Endothelial cell of umbilical vein (primary cell): Measurements from ENCODE around the gene EDN2. TPM values are rescaled to one million over a fixed set of nuclear protein-coding genes. Genes with fewer than 3 reads are reported as not detected.

ENCODE experiments used
- BruUV-seq: library from RNA; stranded (reverse); fragments of 400-500 nt; replicated peaks from 2 replicates; lab custom pipeline; 2021; lab: Mats Ljungman, UMichigan
- CTCF ChIA-PET: fragments of 300-600, 350-600 bp; sonication (Branson Sonifier 250); formaldehyde crosslinking; loops from one replicate; lab custom pipeline; 2021; ENCODE audit warnings: antibody characterized with exemption, inconsistent platforms; lab: Charles Lee
- POLR2A ChIA-PET: fragments of 300-600, 350-600 bp; sonication (Branson Sonifier 250); formaldehyde crosslinking; loops from one replicate; lab custom pipeline; 2021; ENCODE audit warnings: antibody characterized with exemption, inconsistent platforms; lab: Charles Lee
- DNase-seq: peaks from one replicate; pipeline ENCODE4 v3.0.0-alpha.2; 2011; ENCODE audit warnings: low read depth, low spot score
- FAIRE-seq: peaks from 2 replicates; lab custom pipeline; 2011; peaks lifted over from hg19 to GRCh38; lab: Jason Lieb, UNC
- H2AFZ ChIP-seq: 2 replicates; pipeline ENCODE4 v1.6.0; 2012; ENCODE audit warnings: low read depth, low read length, control low read depth, inconsistent platforms
- H3K27ac ChIP-seq: 2 replicates; pipeline ENCODE4 v1.5.1; 2011; ENCODE audit warnings: low read depth, mild to moderate bottlenecking, control low read depth, low read length, moderate library complexity; ENCODE audit not compliant: insufficient read depth
- H3K27me3 ChIP-seq, 2 experiments: 2 replicates each; pipeline versions ENCODE4 v1.6.0 to v1.6.1; 2011; ENCODE audit warnings: low read length in 2 of 2, mixed read lengths in 1 of 2; ENCODE audit not compliant: control insufficient read depth in 2 of 2, insufficient read depth in 2 of 2
- H3K36me3 ChIP-seq, 2 experiments: 2 replicates in 1 of 2; 3 replicates in 1 of 2; pipeline ENCODE4 v1.5.1; 2011; ENCODE audit warnings: low read length in 2 of 2, mild to moderate bottlenecking in 1 of 2, moderate library complexity in 1 of 2; ENCODE audit not compliant: control insufficient read depth in 2 of 2, insufficient read depth in 2 of 2; ENCODE audit errors: extremely low read depth in 1 of 2
- H3K4me1 ChIP-seq: 3 replicates; pipeline ENCODE4 v1.5.1; 2011; ENCODE audit warnings: mild to moderate bottlenecking, low read length; ENCODE audit not compliant: control insufficient read depth, insufficient read depth; ENCODE audit errors: extremely low read depth
- H3K4me2 ChIP-seq: 2 replicates; pipeline ENCODE4 v1.6.1; 2011; ENCODE audit warnings: low read length, control low read depth, mixed read lengths; ENCODE audit not compliant: insufficient read depth
- H3K4me3 ChIP-seq, 3 experiments: fragments of 200-600 bp in 1 of 3; sonication (generic), shearing (Covaris generic) in 1 of 3; replicated peaks in 1 of 3; 2 replicates each; pipeline ENCODE4 v1.5.1; 2011 to 2016; ENCODE audit warnings: control low read depth in 3 of 3, low read length in 3 of 3, mild to moderate bottlenecking in 2 of 3, inconsistent platforms in 1 of 3, low read depth in 1 of 3, moderate library complexity in 1 of 3; ENCODE audit not compliant: insufficient read depth in 1 of 3
- H3K79me2 ChIP-seq: 2 replicates; pipeline ENCODE4 v1.6.0; 2012; ENCODE audit warnings: low read length, inconsistent platforms; ENCODE audit not compliant: control insufficient read depth, insufficient read depth
- H3K9ac ChIP-seq: replicated peaks from 2 replicates; pipeline ENCODE3; 2011; ENCODE audit warnings: low read length, control low read depth; ENCODE audit not compliant: insufficient read depth; ENCODE audit errors: extremely low read depth
- H3K9me1 ChIP-seq: replicated peaks from 3 replicates; pipeline ENCODE4 v1.6.0; 2011; ENCODE audit warnings: mild to moderate bottlenecking, low read length; ENCODE audit not compliant: control insufficient read depth, insufficient read depth; ENCODE audit errors: extremely low read depth
- H3K9me3 ChIP-seq: replicated peaks from 2 replicates; pipeline ENCODE4 v1.5.1; 2012; ENCODE audit warnings: low read length, inconsistent platforms; ENCODE audit not compliant: control insufficient read depth, insufficient read depth
- H4K20me1 ChIP-seq: replicated peaks from 2 replicates; pipeline ENCODE3; 2011; ENCODE audit warnings: mild to moderate bottlenecking, low read length; ENCODE audit not compliant: control insufficient read depth, insufficient read depth; ENCODE audit errors: extremely low read depth
- EZH2 ChIP-seq: IDR thresholded peaks from 2 replicates; pipeline ENCODE4 v1.6.1; 2012; ENCODE audit warnings: borderline replicate concordance, low read depth, mild to moderate bottlenecking, moderate library complexity, low read length, inconsistent platforms; ENCODE audit not compliant: severe bottlenecking
- FOS ChIP-seq: IDR thresholded peaks from 2 replicates; pipeline ENCODE4 v1.6.1; 2011; ENCODE audit warnings: mild to moderate bottlenecking, low read length, moderate library complexity, borderline replicate concordance; ENCODE audit not compliant: insufficient read depth
- GATA2 ChIP-seq: IDR thresholded peaks from 2 replicates; pipeline ENCODE4 v1.7.0; 2011; ENCODE audit warnings: low read depth, mild to moderate bottlenecking, moderate library complexity, mixed read lengths, low read length; ENCODE audit not compliant: insufficient read length, insufficient read depth
- JUN ChIP-seq: IDR thresholded peaks from 2 replicates; pipeline ENCODE4 v1.6.1; 2011; ENCODE audit warnings: borderline replicate concordance, low read depth; ENCODE audit not compliant: insufficient read length, insufficient read depth
- MAX ChIP-seq: IDR thresholded peaks from 2 replicates; pipeline ENCODE4 v1.6.1; 2011; ENCODE audit not compliant: insufficient read depth, insufficient read length
- MYC ChIP-seq: IDR thresholded peaks from one replicate; pipeline ENCODE4 v1.6.1; 2011; ENCODE audit warnings: mild to moderate bottlenecking, low read depth, low read length
- POLR2A ChIP-seq: IDR thresholded peaks from 2 replicates; pipeline ENCODE4 v1.6.1; 2012; ENCODE audit warnings: low read depth, mild to moderate bottlenecking, control low read depth, low read length
- POLR2AphosphoS5 ChIP-seq: IDR thresholded peaks from 2 replicates; pipeline ENCODE4 v1.6.1; 2012; ENCODE audit warnings: low read depth, mild to moderate bottlenecking, control low read depth, low read length, moderate library complexity; ENCODE audit not compliant: insufficient read depth
- dilution Hi-C: fragments of 300-500 bp; cut with MboI; formaldehyde crosslinking; loops from one replicate; pipeline ENCODE4 v1.15.0; 2019; ENCODE audit warnings: low sequenced_read_pairs; ENCODE audit not compliant: extremely low pct_ligation_motif_present
- intact Hi-C: fragments of 100-400 bp; cut with micrococcal nuclease; formaldehyde crosslinking; loops from one replicate; pipeline ENCODE4 v1.10.0; 2022
- polyA plus RNA-seq, 4 experiments: library from polyadenylated mRNA; depleted of rRNA in 3 of 4; stranded (reverse) in 3 of 4; unstranded in 1 of 4; fragments of >200 nt; gene quantifications; 2 replicates each; pipeline versions ENCODE4 v1.2.1 to v1.2.3, GENCODE V29; 2011 to 2012; ENCODE audit warnings: missing spikeins in 1 of 4
- total RNA-seq: library from RNA; stranded (reverse); gene quantifications from 2 replicates; pipeline ENCODE4 v1.2.3, GENCODE V29; 2021
- TF ChIP-seq, protein P1 (sequence below), 2 donors: IDR thresholded peaks; 1 replicate in 1 of 2; 2 replicates in 1 of 2; pipeline ENCODE4 v1.5.1; 2011; ENCODE audit warnings: low read length in 2 of 2, mild to moderate bottlenecking in 2 of 2, moderate library complexity in 2 of 2, control low read depth in 1 of 2, inconsistent platforms in 1 of 2, low read depth in 1 of 2; ENCODE audit not compliant: insufficient read depth in 1 of 2; ENCODE audit errors: extremely low read depth in 1 of 2

Gene EDN2
- total and polyA plus RNA-seq, 2 donors (not counting 3 experiments of a cell fraction or from before 2014, with no cell fraction given) = not detected

GRCh38 chr1:41511239-41511540, 26.7 kb upstream of the EDN2 start:
- Histone ChIP-seq H3K9ac (no peak overlapping the region), H3K9me1 (no peaks in the 10 kb centered on the region), H3K4me1 (peaks cover under 1% of the 10 kb centered on the region), H3K4me3 (no peak overlapping the region), H3K27ac (no peak overlapping the region), H2AFZ (no peak overlapping the region), H3K9me3 (no peaks in the 10 kb centered on the region), H4K20me1 (no peaks in the 10 kb centered on the region), H3K36me3 (no peaks in the 10 kb centered on the region), H3K79me2 (no peaks in the 10 kb centered on the region), H3K4me2 (no peak overlapping the region), H3K27me3 (no peaks in the 10 kb centered on the region)
- FAIRE-seq = no peak
- DNase-seq = no peak
- BruUV-seq = no TSS peak
- intact Hi-C loops = no loop called here
- ChIA-PET CTCF (no interaction called here), POLR2A (no interaction called here)
- TF ChIP-seq JUN = no peak
- no peak for TF ChIP-seq EZH2
- TF ChIP-seq FOS = no peak
- no peak for TF ChIP-seq GATA2
- no peak for TF ChIP-seq MAX
- no peak for TF ChIP-seq MYC
- no peak for TF ChIP-seq POLR2AphosphoS5
- TF ChIP-seq, protein P1, sequence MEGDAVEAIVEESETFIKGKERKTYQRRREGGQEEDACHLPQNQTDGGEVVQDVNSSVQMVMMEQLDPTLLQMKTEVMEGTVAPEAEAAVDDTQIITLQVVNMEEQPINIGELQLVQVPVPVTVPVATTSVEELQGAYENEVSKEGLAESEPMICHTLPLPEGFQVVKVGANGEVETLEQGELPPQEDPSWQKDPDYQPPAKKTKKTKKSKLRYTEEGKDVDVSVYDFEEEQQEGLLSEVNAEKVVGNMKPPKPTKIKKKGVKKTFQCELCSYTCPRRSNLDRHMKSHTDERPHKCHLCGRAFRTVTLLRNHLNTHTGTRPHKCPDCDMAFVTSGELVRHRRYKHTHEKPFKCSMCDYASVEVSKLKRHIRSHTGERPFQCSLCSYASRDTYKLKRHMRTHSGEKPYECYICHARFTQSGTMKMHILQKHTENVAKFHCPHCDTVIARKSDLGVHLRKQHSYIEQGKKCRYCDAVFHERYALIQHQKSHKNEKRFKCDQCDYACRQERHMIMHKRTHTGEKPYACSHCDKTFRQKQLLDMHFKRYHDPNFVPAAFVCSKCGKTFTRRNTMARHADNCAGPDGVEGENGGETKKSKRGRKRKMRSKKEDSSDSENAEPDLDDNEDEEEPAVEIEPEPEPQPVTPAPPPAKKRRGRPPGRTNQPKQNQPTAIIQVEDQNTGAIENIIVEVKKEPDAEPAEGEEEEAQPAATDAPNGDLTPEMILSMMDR (IDR thresholded peaks at IDR 0.05; ENCODE audit: extremely low read depth in 1 of 2, insufficient read depth in 1 of 2, low read depth in 1 of 2, low read length in 2 of 2) = no peak
- no peak for TF ChIP-seq POLR2A
- dilution Hi-C loops = no loop called here
